Activated CD8-positive, alpha-beta memory T cell treated with anti-CD3 and anti-CD28 coated beads, Interleukin-2, amount 50 U/mL, for 1 hour (primary cell): ENCODE measurements around the gene TTLL13.

Experiments
- DNase-seq: peaks from one replicate; pipeline ENCODE4 v3.0.0-alpha.2; 2020; ENCODE audit errors: extremely low read depth

TTLL13 gene

GRCh38 chr15:90249203-90249863 lies at the start of gene TTLL13:
TSS of gene TTLL13 (plus strand) at chr15:90249556. CDS start at chr15:90250631, 1,075 bp downstream.
- DNase-seq: no peak

- DNase-seq: no peak
Observed at GRCh38 chr15:90200534-90201129, 48.7 kb upstream of the TTLL13 start.

- DNase-seq: no peak
Observed at GRCh38 chr15:90201130-90201943, 48.0 kb upstream of the TTLL13 start, which contains the start of gene SEMA4B. TSS of gene SEMA4B (plus strand) at chr15:90201330. CDS start at chr15:90201579, 249 bp downstream.

GRCh38 chr15:90201944-90202375 lies 47.4 kb upstream of the TTLL13 start:
- DNase-seq: no peak

- DNase-seq: no peak
Observed at GRCh38 chr15:90202929-90203328, 46.4 kb upstream of the TTLL13 start.

GRCh38 chr15:90203473-90203872 lies 45.9 kb upstream of the TTLL13 start:
- no peak for DNase-seq

GRCh38 chr15:90203922-90204321 lies 45.4 kb upstream of the TTLL13 start:
- no peak for DNase-seq

GRCh38 chr15:90205050-90205848 lies 44.1 kb upstream of the TTLL13 start:
- no peak for DNase-seq

- DNase-seq: no peak
Observed at GRCh38 chr15:90205886-90206285, 43.5 kb upstream of the TTLL13 start.

- no peak for DNase-seq
Observed at GRCh38 chr15:90207252-90207651, 42.1 kb upstream of the TTLL13 start.

- DNase-seq: no peak
Observed at GRCh38 chr15:90208356-90208755, 41.0 kb upstream of the TTLL13 start.

- no peak for DNase-seq
Observed at GRCh38 chr15:90209591-90209990, 39.8 kb upstream of the TTLL13 start.

GRCh38 chr15:90210593-90210992 lies 38.8 kb upstream of the TTLL13 start:
- DNase-seq: no peak

GRCh38 chr15:90211009-90211408 lies 38.3 kb upstream of the TTLL13 start:
- DNase-seq: no peak

- DNase-seq: no peak
Observed at GRCh38 chr15:90211440-90212143, 37.8 kb upstream of the TTLL13 start.

GRCh38 chr15:90212221-90213098 lies 36.9 kb upstream of the TTLL13 start:
- no peak for DNase-seq

- no peak for DNase-seq
Observed at GRCh38 chr15:90213122-90213817, 36.1 kb upstream of the TTLL13 start.

GRCh38 chr15:90213818-90214204 lies 35.5 kb upstream of the TTLL13 start:
- no peak for DNase-seq

GRCh38 chr15:90214553-90215196 lies 34.7 kb upstream of the TTLL13 start:
- DNase-seq: no peak
